DMS79 (cell line): Measurements from ENCODE around the gene TST.

Experiments used
- DNase-seq: peaks from one replicate; lab custom pipeline; 2025; lab: John Stamatoyannopoulos, UW

TST gene

DNA sequence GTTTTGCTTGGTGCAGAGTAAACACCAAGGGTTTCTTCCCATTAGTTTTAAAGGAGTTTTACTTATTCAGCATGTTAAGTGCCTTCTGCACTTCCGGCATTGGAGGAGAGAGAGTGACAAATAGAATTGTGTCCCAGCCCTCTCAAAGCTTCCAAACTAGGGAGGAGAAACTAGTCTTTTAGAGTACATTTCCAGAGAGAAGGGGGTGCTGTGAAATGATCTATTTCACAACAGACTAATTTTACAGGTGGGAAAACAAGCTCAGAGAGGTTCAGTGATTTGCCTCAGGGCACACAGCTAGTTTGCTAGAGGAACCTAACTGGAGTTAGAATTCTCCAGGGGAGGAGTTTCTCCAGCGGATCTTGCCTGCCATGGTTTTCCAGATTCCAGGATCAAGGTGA is 12.9 kb upstream of the TST start:
- DNase-seq: no peak

DNA sequence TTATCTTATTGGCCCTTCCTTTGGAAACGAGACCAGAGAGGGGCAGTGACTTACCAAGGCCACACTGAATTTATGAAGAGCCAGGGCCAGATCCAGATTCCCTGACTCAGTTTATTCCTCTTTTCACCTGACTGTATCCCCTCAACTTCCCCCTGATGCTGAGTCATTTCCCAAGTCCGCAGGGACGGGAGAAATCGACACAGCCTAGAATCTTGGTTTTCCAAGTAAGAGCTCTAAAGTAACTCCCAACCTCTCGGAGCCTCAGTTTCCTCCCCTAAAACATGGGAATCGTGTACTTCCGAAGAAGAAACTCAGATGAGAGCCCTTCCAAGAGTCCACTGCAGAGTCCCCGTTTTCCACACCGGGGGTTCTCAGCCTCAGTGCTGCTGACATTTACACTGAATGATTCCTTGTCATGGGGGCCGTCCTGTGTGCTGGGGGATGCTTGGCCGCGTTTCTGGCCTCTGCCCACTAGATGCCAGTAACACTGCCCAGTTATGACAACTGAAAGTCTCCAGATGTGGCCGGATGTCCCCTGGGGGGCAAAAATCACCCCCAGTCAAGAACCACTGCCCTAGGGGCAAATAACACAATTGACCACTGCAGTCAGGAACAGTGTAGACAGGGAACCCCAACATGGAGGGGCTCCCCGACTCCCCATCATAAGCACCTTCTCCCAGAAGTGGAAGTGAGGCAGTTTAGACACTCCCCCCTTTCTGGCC is 11.5 kb upstream of the TST start:
- no peak for DNase-seq

GRCh38 chr22:37028692-37029674 is 9.7 kb upstream of the TST start:
- DNase-seq: no peak

- DNase-seq: no peak
Measured at GRCh38 chr22:37027556-37027955, 8.3 kb upstream of the TST start.

DNA sequence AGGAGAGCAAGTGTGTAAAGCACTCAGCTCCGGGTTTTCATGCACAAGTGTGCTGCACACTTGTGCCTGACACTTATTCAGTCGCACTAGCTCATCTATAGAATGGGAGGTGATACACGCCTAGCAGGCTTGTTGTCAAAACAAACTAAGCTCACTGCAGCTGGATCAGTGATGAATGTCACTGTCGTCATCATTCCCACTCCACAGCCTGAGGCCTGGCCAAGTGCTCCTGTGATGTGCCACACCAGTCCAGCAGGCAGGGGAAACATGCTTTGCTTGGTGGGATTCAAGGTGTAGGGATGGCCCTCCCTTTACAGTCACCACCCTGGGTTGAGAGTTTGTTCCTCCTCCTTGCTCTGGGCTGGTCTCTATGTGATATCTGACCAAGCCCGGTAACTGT is 7.1 kb upstream of the TST start:
- DNase-seq: no peak

DNA sequence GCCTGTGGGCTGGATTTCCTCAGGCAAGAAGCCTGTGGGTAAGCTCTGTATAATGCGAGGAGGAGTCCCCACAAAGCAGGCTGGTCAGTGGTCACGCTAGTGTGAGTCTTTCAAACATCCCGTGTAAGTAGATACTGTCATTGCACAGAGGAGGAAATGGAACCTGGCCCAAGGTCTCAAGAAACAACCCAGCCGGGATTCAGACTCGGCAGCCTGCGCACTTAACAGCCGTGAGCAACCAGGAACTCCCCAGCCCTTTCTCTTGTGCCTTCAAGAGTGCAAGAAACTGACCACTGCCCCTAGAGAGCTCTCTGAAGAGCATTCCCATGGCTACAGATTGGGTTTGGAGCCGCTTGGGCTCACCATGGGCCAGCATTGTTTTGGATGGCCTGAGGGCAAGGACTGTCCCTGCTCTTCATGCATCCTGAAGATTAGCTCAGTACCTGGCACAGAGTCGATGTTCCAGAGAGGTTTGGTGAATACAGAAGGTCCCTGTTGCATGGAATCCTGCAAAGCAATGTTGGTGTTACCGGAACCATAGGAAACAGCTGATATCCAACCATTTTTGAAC is 6.3 kb upstream of the TST start:
- no peak for DNase-seq

GRCh38 chr22:37024339-37025157 is 5.3 kb upstream of the TST start:
- no peak for DNase-seq

DNA sequence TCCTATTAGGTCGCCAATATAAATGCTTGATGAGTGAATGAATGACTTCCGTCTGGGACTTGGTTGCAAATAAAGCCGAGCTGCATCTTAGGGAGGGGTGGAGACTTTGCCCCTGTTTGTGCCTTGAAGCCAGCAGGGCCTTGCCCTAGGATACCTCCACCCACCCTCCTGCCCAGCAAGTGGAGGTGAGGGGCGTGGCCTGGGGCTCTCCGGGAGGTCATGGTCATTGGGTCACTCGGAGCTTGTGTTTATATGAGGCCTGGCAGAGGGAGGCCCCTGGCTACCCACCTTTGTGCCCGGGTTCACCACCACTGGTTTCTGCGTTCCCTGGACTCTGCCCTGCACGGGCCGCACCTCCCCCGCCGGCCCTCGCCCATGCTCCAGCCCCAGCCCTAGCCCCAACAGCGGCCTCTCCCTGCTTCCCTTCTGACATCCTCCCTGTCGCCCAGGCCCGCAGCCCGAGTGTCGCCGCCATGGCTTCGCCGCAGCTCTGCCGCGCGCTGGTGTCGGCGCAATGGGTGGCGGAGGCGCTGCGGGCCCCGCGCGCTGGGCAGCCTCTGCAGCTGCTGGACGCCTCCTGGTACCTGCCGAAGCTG is 4.6 kb upstream of the TST start:
- no peak for DNase-seq

DNA sequence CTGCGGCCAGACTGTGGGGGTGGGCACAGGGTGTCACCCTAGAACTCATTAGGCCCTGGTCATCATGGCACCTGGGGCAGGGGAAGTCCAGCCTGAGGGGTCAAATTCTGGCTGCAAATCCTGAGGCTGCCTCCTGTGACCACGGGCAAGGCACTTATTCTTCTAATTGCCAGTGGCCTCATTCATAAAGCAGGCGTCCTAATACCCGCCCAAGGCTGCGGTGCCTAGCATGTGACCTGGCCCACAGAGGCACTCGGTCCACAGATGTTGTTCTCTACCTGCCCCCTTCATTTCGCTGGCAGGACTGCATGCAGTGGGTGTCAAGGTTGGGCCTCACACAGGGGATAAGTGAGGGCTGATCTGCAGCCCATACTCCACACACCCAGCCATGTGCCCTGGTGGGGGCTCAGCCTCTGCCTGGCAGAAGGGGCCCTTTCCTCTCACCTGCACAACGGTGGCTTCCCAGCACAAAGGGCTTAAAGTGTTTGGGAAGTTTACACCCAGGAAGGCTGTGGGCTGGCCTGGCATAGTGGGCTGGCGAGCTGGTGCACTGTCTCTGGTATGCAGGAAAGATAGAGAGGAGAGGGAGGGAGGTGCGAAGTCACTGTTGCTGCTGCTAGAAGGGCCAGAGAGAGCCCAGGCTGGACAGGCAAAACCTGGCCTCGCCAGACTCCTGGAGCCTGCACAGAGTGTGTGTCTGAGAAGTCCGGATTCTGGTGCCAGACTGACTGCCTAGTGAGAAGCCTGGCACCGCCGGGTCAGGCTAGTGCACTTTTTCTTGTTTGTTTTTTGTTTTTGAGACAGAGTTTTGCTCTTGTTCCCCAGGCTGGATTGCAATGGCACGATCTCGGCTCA is 3.5 kb upstream of the TST start:
- no peak for DNase-seq

DNA sequence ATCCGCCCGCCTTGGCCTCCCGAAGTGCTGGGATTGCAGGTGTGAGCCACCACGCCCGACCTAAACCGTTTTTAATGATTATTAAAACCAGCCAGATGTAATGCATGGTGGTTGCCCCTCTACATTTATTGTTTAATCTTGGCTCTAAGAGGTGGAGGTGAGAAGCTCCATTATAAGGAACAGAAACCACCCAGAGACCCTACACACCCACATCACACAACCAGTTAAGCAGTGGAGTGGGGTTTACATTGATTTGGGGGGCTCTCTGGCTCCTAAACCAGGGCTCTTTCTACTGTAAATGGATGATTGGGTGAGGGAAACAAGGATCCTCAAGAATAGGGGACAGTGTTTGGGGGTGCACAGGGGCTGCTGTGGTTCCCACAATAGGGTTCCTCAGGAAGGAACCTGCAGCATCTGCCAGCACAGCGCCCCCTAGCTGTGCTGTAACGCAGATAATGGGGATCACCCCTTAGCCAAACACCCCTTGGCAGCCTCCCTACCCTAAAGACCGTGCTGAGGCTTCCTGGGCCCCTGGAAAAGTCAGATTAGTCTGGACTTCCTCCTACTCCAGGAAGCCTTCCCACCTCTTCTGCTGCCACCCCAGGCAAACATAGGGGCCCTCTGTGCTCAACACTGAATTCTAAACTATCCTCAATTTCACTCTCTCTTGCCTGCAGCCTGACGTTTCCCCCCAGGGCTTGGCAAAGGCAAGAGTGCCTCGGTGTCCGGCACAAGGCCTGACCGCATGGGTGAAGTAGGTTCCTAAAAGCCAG is 2.6 kb upstream of the TST start:
- no peak for DNase-seq

GRCh38 chr22:37021041-37021440 is 1.8 kb upstream of the TST start:
- no peak for DNase-seq

- DNase-seq: no peak
Measured at GRCh38 chr22:37020192-37020479, 889 bp upstream of the TST start.

DNA sequence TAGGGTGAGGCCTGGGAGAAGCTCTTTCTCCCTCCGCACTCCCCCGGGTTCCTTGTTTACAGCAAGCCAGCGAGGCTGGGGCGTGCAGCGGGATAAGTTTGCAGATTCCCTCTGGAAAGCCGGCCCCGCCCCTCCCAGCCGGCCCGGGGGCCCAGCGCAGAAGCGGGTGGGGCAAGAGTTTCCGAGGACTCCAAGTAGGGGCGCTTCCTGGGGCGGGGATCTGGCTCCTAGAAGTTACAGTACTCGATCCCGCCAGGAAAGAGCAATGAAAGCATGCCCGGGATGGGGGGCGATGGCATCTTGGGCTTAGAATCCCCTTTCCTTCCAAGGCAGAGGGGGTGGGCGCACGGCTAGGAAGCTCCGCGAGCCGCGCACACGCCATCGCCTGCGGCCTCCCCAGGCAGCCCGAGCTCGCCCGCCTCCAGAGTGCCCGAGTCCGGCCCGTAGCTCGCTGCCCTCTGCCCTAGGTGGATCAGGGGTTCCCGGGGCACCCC is 385 bp downstream of the TST start:
- DNase-seq: no peak

DNA sequence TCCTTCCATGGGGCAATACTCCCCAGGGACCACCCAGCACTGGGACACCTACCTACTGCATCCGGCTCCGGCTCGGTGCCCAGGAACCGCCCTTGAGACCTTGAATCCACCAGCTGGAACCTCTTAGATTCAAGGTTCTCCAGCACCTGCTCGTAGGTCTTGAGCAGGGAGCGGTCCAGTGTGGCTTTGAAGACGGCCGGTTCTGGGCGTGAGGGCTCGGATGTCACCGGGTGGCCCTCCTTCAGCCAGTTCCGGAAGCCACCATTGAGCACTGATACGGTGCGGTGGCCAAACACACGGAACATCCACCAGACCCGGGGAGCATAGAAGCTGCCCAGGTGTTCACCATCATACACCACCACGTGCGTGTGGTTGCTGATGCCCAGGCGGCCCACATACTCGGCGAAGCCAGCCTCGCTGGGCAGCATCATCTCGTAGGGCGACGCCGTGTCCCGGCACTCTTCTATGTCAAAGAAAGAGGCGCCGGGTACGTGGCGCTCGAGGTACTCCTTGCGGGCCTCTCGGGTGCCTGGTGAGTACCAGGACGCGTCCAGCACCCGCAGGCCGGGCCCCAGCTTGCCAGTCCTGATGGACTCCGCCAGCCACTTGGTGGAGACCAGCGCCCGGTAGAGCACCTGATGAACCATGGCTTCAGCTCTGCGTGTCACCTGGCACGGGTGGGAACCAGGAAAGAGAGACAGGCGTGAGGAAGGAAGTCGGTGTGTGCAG is 997 bp downstream of the TST start:
- DNase-seq: no peak

DNA sequence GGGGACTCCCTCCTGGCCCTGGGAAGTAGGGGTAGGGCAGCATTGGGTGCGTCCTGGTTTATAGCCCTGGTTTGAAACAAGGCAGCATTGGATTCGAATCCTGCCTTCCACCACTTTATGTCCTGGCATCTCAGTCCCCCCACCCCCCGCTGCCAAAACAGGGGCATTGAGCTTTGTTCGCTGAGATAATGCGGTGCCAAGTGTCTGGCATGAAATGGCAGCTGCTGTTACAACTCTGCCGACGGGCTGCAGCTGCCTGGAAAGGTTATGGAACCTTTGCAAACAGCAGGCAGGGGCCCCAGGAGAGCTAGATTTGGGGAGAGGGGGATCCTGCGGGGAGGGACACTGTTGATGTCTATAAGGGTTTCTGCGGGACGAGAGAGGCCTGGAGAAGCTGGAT is 1.9 kb downstream of the TST start:
- DNase-seq: no peak

DNA sequence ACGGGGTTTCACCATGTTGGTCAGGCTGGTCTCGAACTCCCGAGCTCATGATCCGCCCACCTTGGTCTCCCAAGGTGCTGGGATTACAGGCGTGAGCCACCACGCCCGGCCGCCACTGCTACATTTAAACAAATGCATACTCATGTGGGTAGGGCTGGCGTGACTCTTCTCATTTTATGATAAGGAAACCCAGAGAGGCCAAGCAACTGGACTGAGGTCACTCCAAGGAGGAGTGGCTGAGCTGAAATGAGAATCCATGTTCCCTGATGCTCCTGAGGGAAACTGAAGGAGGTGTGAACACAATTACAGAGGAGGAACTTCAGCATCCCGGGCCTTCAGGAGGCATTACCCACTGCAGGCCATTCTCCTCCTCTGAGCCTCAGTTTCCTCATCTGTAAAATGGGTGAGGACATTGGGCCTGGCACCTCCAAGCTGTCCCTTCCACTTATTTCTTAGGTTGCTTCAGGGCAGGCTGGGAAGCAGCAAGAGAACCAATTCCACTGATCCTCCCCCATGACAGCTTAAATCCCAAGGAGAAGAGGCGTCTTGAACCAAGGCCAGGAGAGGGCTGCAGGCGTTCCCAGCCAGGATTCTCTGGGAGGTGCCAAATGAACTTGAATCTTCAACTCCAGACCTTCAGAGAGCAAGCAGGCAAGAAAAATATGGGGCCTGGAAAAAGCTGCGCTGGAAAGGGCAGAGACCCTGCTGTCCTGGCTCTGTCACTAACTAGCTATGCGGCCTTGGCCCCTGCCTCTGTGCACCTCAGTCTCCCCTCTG is 2.9 kb downstream of the TST start:
- DNase-seq: no peak

GRCh38 chr22:37015587-37015878 is 3.7 kb downstream of the TST start:
- no peak for DNase-seq

GRCh38 chr22:37014835-37015586 is 4.2 kb downstream of the TST start:
- DNase-seq: peak; percentile 43
